Skeletal muscle cell (primary cell): Measurements from ENCODE around the gene OLAH.
"Not testable (repeated sequence)": the region's sequence is repeated elsewhere in the genome, so short reads cannot be mapped to it uniquely, and the experiment has no call there.

Source experiments
- DNase-seq: peaks from one replicate; pipeline ENCODE4 v3.0.0-alpha.2; 2010; ENCODE audit warnings: low read depth
- H3K4me3 ChIP-seq: 2 replicates; pipeline ENCODE4 v1.5.1; 2011; ENCODE audit warnings: low read depth, mild to moderate bottlenecking, control low read depth, low read length, moderate library complexity

The OLAH gene

GRCh38 chr10:15043674-15044073 lies at the start of gene OLAH:
TSS of gene OLAH (plus strand) at chr10:15043943. CDS start at chr10:15047289, 3,346 bp downstream.
- DNase-seq: peak; percentile 6
- no peak within 1 kb of the TSS for H3K4me3 ChIP-seq

- H3K4me3 ChIP-seq: peak overlapping the region; percentile 27
- DNase-seq: no peak
These were observed 47.7 kb upstream of the OLAH start for GRCh38 chr10:14995964-14996565.

GRCh38 chr10:15013530-15013929 lies 30.2 kb upstream of the OLAH start:
- not testable (repeated sequence) for H3K4me3 ChIP-seq, DNase-seq

DNA sequence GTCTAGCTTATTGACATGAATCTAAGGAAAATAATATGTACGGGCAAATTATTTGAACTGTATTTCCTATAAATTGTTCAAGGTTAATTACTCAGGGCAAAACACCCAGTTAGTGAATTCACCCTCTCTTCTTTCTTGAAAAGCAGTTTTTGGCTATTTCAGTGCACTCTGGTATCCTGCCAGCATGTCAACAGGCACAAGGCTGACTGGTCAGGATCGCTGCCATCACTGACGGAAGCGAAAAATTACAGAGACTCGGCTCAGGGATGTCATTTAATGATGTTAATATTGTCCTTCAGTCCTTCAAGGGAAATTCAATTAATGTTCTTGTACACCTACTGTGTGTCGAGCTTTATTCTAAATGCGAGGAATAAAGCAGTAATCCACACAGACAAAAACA lies 28.3 kb upstream of the OLAH start:
- no peak overlapping the region for H3K4me3 ChIP-seq
- no peak for DNase-seq

GRCh38 chr10:15020966-15021365 lies 22.8 kb upstream of the OLAH start:
- not testable (repeated sequence) for H3K4me3 ChIP-seq, DNase-seq

DNA sequence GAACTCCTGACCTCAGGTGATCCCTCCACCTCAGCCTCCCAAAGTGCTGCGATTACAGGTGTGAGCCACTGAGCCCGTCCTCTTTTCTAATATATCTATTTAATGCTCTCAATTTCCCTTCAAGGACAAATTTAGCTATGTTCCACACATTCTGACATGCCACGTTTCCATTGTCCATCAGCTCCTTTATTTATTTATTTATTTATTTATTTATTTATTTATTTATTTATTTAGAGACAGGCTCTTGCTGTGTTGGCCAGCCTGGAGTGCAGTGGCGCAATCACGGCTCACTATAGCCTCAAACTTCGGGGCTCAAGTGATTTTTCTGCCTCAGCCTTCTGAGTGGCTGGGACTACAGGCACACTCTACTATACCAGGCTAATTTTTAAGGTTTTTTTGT lies 20.7 kb upstream of the OLAH start:
- DNase-seq: not testable (repeated sequence)

GRCh38 chr10:15024017-15025004 lies 19.4 kb upstream of the OLAH start:
- not testable (repeated sequence) for DNase-seq

More for the DNA sequence above, 20.7 kb upstream of the OLAH start:
- not testable (repeated sequence) for H3K4me3 ChIP-seq

GRCh38 chr10:15025040-15025439 lies 18.7 kb upstream of the OLAH start:
- H3K4me3 ChIP-seq, DNase-seq: not testable (repeated sequence)

More at GRCh38 chr10:15024017-15025004, 19.4 kb upstream of the OLAH start:
- H3K4me3 ChIP-seq: not testable (repeated sequence)

DNA sequence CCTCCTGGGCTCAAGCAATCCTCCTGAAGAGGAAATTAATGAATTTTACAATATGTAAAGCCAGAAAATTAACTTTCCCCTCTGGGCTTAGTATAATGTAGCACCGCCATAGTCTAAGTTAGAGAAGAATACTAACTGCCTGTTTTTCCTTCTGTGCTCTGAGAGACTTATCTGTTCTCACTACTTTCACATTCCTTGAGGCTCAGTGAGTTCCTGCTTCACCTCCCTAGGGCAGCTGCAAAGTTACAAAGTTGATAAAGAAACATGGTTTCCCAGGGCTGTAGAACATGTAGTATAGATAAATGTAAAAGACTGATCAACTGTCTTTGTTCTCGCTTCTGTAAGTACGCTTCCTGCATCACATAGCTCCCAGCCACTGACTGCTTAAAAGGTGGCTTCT lies 16.0 kb upstream of the OLAH start:
- no peak overlapping the region for H3K4me3 ChIP-seq
- no peak for DNase-seq

- H3K4me3 ChIP-seq: no peak overlapping the region
- DNase-seq: peak; percentile 84
These were observed 8.1 kb upstream of the OLAH start for GRCh38 chr10:15035385-15036301.

GRCh38 chr10:15037691-15038090 lies 6.1 kb upstream of the OLAH start:
- DNase-seq: no peak
- no peak overlapping the region for H3K4me3 ChIP-seq

GRCh38 chr10:15038416-15038815 lies 5.3 kb upstream of the OLAH start:
- DNase-seq: no peak
- H3K4me3 ChIP-seq: no peak overlapping the region

DNA sequence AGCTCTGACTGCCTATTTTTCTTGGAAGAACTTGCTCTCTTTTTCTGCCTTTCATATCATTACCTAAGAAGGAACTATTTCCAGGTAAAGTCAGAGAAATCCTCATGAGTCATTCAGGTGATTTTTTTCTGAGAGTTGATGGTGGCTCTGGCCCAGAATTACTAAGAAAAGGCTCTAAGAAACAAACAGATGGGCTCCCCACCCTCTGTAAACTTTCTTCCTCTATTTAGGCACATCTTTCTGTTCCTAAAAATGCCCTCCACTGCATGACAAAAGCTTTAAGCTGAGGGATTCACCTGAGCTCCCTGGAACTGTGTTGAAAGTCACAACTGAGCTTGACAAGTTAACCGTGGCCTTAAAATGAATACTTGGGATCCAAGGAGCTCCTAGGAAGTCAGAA lies 1.6 kb downstream of the OLAH start:
- no peak overlapping the region for H3K4me3 ChIP-seq
- DNase-seq: no peak

DNA sequence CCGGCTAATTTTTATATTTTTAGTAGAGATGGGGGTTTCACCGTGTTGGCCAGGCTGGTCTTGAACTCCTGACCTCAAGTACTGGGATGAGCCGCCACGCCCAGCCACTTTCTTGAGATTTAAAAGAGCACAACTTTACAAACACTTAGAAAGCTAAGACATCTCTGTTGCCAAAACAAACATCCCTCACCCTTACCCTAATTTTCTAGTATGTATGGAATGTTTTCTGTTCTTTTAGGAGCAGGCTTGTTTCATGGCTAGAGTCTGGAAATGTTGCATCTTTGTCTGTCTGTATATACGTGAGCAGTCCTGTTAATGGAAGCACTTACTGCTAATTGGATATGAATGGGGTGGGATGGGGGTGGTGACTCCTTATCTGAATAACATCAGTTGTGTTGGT lies 2.9 kb downstream of the OLAH start:
- DNase-seq: peak; percentile 50
- no peak overlapping the region for H3K4me3 ChIP-seq

- H3K4me3 ChIP-seq: no peak overlapping the region
- DNase-seq: no peak
These were observed 5.8 kb downstream of the OLAH start for GRCh38 chr10:15049533-15049932.

DNA sequence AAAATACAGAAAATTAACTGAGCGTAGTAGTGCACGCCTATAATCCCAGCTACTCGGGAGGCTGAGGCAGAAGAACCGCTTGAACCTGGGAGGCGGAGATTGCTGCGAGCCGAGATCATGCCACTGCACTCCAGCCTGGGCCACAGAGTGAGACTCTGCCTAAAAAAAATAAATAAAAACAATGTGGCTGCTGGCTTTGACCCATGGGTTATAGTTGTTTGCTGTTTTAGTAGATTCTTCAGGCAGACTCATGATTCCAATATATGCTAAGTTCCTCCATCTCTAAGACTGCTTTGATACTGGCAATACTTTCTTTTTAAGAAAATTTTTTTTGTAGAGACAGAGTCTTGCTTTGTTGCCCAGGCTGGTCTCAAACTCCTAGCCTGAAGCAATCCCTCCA lies 8.4 kb downstream of the OLAH start:
- no peak overlapping the region for H3K4me3 ChIP-seq
- DNase-seq: no peak

- no peak for DNase-seq
- no peak overlapping the region for H3K4me3 ChIP-seq
These were observed 9.3 kb downstream of the OLAH start for GRCh38 chr10:15053061-15053460.

DNA sequence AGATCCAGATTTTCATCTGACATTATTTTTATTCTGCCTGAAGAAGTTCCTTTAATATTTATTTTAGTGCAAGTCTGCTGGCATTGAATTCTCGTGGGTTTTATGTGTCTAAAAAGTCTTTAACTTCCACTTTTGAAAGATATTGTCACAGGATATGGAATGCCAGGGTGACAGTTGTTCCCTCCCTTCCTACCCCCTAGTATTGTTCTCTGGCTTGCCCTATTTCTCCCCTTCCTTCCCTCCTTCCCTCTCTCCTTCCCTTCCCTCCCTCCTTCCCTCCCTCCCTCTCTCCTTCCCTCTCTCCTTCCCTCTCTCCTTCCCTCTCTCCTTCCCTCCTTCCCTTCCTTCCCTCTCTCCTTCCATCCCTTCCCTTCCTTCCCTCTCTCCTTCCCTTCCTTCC lies 14.9 kb downstream of the OLAH start:
- H3K4me3 ChIP-seq: no peak overlapping the region
- DNase-seq: no peak

DNA sequence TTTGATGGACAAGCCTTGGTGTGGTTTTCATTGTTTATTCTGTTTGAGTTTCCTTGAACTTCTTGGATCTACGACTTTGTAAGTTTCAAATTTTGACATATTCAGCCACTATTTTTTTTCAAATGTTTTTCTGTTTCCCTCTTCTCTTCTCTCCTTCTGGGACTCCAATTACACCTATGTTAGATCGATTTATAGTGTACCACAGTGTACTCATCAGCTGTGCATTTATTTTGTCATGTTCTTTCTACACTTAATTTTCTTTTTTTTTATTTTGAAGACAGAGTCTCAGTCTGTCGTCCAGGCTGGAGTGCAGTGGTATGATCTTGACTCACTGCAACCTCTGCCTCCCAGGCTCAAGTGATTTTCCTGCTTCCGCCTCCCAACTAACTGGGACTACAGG lies 16.2 kb downstream of the OLAH start:
- DNase-seq: no peak

DNA sequence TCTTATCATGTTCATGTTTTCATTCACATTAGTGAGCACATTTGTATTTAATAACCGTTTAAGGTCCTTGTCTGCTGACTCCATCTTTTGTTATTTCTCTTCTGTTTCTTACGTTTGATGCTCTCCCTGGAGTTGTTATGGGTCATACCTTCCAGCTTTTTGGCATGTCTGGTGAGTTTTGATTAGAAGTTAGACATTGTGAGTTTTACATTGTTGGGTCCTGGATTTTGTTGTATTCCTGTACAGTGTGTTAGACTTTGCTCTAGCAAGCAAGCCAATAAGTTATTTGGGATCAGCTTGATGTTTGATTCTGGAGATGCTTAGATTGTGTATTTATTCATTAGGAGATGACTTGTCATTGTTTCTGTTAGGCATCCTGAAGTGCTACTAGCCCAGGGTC lies 16.9 kb downstream of the OLAH start:
- no peak overlapping the region for H3K4me3 ChIP-seq
- DNase-seq: no peak

More for the DNA sequence above, 16.2 kb downstream of the OLAH start:
- H3K4me3 ChIP-seq: no peak overlapping the region
